GM19238 (cell line): Measurements from ENCODE around the gene PLEK2.
"Not testable (repeated sequence)": the region's sequence is repeated elsewhere in the genome, so short reads cannot be mapped to it uniquely, and the experiment has no call there.

Experiments
- DNase-seq: peaks from one replicate; pipeline ENCODE4 v3.0.0; 2011; ENCODE audit warnings: low spot score; ENCODE audit not compliant: insufficient read length

PLEK2 gene

GRCh38 chr14:67411820-67412421 is at the start of gene PLEK2:
TSS of gene PLEK2 (minus strand) at chr14:67412165. CDS start at chr14:67412059, 106 bp downstream.
- DNase-seq, result no peak

DNA sequence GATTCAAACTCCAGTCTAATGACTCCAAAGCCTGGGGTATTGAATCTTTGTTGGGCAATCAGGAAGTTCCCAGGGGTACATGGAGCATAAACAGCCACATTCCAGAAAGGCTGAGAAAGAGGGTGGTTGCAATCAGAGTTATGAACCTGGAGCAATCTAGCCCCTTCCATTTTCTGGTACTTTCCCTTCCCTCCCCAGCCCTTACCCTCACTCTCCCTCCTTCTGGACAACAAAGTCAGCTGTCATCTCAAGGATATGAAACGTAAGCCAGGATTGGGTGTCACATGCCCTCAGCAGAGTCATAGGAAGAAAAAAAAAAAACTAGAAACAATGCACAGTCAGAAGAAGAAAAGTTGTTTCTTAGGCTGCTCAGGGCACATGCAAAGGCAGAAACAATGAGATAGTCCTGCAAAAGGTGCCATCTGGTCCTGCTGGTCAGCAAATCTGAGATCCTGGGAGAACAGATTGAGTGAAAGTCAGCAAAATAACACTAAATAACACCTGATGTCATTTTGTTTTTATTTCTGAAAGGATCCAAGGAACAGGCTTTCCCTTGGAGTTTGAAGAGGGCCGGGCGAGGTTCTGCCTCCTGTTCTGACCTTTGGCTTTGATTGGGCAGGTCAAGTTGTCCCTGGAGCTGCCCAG is 49.5 kb upstream of the PLEK2 start:
- DNase-seq, result no peak

DNA sequence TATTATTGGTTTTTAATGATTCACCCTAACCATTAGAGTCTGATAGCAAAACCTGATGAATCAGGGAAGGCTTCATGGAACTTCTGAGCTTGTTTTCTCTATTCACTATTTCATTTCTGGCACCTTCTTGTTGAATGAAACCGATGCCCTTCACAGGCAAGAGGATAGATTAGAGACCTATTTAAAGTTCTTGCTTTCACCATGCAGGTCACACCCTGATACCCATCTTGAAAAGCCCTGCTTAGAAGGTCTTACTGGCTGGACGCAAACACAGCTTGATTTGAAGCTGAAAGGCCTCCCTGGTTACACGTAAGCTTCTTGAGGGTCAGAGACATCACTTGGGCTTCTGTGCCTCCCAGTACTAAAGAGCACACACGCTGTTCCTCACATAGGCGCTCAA is 47.4 kb upstream of the PLEK2 start:
- DNase-seq, result no peak

GRCh38 chr14:67457782-67458181 is 45.8 kb upstream of the PLEK2 start:
- DNase-seq, result no peak

GRCh38 chr14:67456732-67457131 is 44.8 kb upstream of the PLEK2 start:
- DNase-seq, result no peak

DNA sequence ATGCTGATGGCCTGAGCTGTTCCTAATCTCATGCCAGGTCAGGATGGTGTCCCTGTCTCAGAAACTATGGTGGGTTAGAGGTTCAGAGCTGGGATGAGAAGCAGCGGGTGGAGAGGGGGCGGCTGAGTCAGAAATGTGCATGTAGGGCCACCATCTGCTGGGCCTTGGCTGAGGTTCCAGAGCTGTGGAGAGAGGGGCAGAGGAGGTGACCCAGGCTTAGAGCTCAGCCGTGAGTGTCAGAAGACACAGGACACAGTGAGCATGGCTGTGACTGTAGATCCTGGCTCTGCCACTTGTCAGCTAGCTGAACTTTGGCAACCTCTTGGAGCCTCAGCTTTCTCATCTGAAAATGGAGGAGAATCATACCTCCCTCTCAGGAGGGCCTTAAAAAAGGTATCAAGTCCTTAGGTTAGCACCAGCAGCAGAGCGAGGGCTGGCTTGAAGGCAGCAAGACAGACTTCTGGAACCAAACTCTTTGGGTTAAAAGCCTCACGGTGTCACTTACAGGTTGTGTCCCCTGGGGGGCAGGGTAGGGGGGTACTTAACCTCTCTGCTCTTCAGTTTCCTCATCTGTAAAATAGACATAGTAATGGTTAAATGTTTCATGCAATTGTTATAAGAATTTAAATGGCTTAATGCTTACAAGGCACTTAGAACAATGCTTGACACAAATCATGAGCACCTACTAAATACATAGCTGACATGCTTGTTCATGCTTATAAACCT is 41.8 kb upstream of the PLEK2 start:
- no peak for DNase-seq

DNA sequence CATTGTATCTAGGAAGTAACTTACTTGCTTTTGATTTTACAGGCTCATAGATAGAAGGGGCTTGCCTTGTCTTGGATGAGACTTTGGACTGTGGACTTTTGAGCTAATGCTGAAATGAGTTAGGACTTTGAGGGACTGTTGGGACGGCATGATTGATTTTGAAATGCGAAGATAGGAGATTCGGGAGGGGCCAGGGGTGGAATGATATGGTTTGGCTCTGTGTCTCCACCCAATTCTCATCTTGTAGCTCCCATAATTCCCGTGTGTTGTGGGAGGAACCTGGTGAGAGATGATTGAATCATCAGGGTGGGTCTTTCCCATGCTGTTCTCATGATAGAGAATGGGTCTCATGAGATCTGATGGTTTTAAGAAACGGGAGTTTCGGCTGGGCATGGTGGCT is 39.7 kb upstream of the PLEK2 start:
- not testable (repeated sequence) for DNase-seq

- no peak for DNase-seq
Observed at GRCh38 chr14:67449096-67449495, 37.1 kb upstream of the PLEK2 start.

GRCh38 chr14:67447033-67447381 is 35.0 kb upstream of the PLEK2 start:
- DNase-seq, result no peak

- DNase-seq, result no peak
Observed at GRCh38 chr14:67446371-67447032, 34.5 kb upstream of the PLEK2 start.

- DNase-seq, result no peak
Observed at GRCh38 chr14:67444395-67444794, 32.4 kb upstream of the PLEK2 start.

DNA sequence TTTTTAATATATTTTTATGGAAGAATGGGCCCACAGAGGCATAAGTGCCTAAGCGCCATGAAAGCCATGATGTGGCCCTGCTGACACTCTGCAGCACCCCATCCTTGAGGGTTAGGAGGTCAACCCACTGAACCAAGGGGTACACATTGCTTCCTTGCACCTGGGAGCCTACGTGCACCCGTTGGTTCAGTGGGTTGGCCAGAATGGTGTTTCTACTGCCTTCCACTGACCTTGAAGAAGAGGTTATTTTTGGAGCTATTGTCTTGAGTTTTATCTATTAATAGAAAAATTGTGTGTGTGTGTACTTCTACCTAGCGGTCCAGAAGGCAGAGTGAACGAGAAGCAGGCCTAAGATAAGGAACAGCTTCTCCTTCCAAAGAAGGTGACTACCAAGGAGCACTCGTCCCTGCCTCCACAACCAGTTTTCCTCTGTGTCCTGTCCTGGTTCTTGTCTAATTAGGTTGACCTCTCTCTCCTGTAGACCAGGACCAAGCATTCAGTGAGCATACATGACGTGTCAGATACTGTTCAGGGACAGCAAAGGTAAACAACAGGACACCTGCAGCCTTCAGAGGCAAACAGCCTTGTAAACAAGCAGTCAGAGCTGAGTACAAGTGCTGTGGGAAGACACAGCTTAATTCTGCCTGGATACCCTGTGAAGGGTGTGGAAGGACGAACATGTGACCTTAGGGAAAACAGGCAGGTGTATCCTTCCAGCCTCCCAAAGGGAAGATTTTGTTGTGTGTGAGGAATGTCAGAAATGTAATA is 30.4 kb upstream of the PLEK2 start:
- DNase-seq, result no peak

- DNase-seq, result no peak
Observed at GRCh38 chr14:67441672-67442071, 29.7 kb upstream of the PLEK2 start.

DNA sequence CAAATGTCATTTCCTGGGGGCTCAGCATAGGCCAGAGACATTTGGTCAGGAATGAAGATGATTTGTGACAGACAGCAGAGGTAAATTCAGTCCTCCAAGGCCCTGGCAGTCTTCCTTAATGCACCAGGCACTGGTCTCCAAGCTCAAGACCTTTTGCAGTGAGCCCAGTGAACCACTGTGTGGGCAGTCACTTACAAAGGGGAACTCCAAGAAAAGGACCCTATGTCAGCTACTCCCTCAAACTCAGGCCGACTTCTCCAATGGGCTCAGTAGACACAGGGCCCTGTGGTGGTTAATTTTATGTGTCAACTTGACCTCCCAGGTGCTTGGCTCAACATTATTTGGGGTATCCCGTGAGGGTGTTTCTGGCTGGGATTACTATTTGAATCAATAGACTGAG is 29.3 kb upstream of the PLEK2 start:
- no peak for DNase-seq

GRCh38 chr14:67440513-67440912 is 28.5 kb upstream of the PLEK2 start:
- no peak for DNase-seq

DNA sequence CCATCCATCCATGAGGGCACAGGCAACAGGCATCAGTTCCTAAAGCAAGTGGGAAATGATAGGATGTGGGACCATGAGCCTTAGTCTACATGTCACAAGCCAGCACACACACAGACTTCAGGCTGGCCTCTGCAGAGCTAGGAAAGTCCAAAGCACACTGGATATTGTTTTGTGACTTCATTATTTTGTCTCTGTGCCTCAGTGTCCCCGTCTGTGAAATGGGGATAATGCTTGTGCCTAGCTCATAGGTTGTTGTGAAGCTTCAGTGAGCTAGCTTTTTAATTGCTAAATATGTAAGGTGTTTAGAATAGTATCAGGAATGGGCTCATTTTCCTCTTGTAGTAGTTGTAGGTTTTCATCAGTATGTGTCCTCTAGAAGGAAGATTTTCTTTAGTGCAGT is 27.0 kb upstream of the PLEK2 start:
- DNase-seq, result no peak

DNA sequence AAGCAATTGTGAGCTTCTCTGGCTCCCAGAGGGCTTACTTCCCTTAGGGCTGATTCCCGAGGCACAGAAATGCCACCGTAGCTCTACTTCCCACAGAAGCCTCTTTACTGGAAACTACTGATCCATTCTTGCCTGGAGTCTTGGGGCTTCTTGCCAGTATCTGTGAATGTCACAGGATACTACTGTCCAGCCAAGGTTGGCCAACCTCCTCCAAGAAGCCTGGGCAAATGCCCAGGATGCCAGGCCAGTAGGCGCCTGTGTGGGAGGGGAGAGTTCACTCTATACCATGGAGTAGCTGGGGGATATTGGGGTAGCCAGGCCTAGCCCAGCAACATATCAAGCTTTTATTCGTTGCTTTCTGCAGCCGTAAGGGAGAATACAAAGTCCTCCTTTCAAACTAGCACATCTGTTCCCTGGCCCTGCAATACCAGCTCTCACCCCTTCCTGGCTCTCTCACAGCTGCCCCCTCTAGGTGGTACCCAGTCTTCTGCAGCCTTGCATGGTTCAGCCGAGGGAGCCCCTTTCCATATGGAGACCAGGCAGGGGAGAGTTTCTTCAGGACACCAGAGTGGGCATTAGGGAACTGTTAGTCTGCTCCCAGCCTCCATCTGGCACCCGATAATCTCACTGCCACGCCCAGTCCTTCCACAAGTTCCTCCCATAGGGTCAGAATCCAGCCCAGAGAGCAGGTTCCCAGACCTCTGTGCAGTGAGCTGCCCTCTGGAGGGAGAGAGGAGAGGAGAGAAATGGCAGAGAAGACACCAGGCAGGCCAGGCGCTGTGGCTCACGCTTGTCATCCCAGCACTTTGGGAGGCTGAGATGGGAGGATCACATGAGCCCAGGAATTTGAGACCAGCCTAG is 24.3 kb upstream of the PLEK2 start:
- DNase-seq, result no peak

GRCh38 chr14:67435603-67436002 is 23.6 kb upstream of the PLEK2 start:
- DNase-seq, result no peak

DNA sequence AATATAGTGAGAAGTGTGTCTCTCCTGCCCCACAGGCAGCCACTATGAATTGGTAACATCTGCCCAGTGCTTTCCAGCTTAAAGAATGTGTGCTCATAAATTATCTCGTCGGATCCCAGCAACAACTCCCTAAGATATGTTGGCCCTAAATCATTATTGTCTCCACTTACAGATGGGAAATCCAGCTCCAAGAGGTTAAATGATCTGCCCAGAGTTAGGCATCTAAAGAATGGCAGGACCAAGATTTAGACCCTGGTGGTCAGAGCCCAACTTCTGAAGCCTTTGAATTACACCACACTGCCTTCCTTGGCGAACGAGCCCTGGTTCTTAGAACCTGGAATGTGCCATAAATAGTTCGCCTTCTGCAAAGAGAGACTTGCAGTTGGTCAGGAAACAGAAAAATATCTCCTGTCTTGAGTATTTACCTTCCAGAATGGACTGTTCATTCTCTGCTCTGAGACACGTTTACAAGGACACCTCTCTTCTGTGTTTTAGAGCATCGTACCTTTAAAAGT is 20.1 kb upstream of the PLEK2 start:
- DNase-seq, result no peak

- no peak for DNase-seq
Observed at GRCh38 chr14:67429510-67430205, 17.7 kb upstream of the PLEK2 start.
